ENCODE results near the gene OR52K2.
"Not testable (repeated sequence)": the region's sequence is repeated elsewhere in the genome, so short reads cannot be mapped to it uniquely, and the experiment has no call there.

The OR52K2 gene
- long read RNA-seq, donor 1, result 0 reads
- long read RNA-seq, donor 2, result 0 reads
- long read RNA-seq, donor 3, result 0 reads
- long read RNA-seq, donor 4, result 0 reads
- long read RNA-seq, donor 5, result 0 reads
- long read RNA-seq, donor 6, result 0 reads
- long read RNA-seq, donor 7, result 0 reads
- long read RNA-seq, donor 8, result 0 reads

- no peak for DNase-seq
Measured at GRCh38 chr11:4448995-4449394, at the start of gene OR52K2. TSS of gene OR52K2 (plus strand) at chr11:4449295. CDS start at chr11:4449340, 45 bp downstream.

GRCh38 chr11:4406206-4406605, 42.9 kb upstream of the OR52K2 start:
- DNase-seq, result not testable (repeated sequence)

GRCh38 chr11:4416306-4416705, 32.8 kb upstream of the OR52K2 start:
- DNase-seq, result no peak

- no peak for DNase-seq
Measured at GRCh38 chr11:4416816-4417215, 32.3 kb upstream of the OR52K2 start.

GRCh38 chr11:4418403-4418802, 30.7 kb upstream of the OR52K2 start:
- DNase-seq, result no peak

- DNase-seq, result no peak
Measured at GRCh38 chr11:4430051-4430450, 19.0 kb upstream of the OR52K2 start.

- no peak for DNase-seq
Measured at GRCh38 chr11:4433856-4434255, 15.2 kb upstream of the OR52K2 start.

GRCh38 chr11:4436411-4436810, 12.7 kb upstream of the OR52K2 start:
- no peak for DNase-seq

- DNase-seq, result no peak
Measured at GRCh38 chr11:4441515-4441914, 7.6 kb upstream of the OR52K2 start.

- no peak for DNase-seq
Measured at GRCh38 chr11:4443232-4443891, 5.7 kb upstream of the OR52K2 start.

- DNase-seq, result no peak
Measured at GRCh38 chr11:4453118-4453517, 4.0 kb downstream of the OR52K2 start.

- no peak for DNase-seq
Measured at GRCh38 chr11:4454021-4454420, 4.9 kb downstream of the OR52K2 start.

- no peak for DNase-seq
Measured at GRCh38 chr11:4455419-4455818, 6.3 kb downstream of the OR52K2 start.

GRCh38 chr11:4459500-4459899, 10.4 kb downstream of the OR52K2 start:
- no peak for DNase-seq

GRCh38 chr11:4460151-4460550, 11.1 kb downstream of the OR52K2 start:
- DNase-seq, result no peak

GRCh38 chr11:4464216-4465159, 15.4 kb downstream of the OR52K2 start:
- no peak for DNase-seq

- no peak for DNase-seq
Measured at GRCh38 chr11:4465407-4465806, 16.3 kb downstream of the OR52K2 start.

- DNase-seq, result no peak
Measured at GRCh38 chr11:4466131-4466870, 17.2 kb downstream of the OR52K2 start.

GRCh38 chr11:4466871-4467442, 17.9 kb downstream of the OR52K2 start:
- no peak for DNase-seq

GRCh38 chr11:4467811-4468606, 18.9 kb downstream of the OR52K2 start:
- DNase-seq, result no peak

- DNase-seq, result no peak
Measured at GRCh38 chr11:4479644-4480043, 30.5 kb downstream of the OR52K2 start.

Measured in right kidney (tissue), 9 donors.